HG02938 (cell line): ENCODE measurements around the gene OPA1.

Experiments used
- ATAC-seq: cut with Tn5 transposase; IDR thresholded peaks from one replicate; pipeline ENCODE4 v1.9.1; 2021; ENCODE audit warnings: mild to moderate bottlenecking, moderate library complexity; ENCODE audit not compliant: unreplicated experiment

Gene OPA1

DNA sequence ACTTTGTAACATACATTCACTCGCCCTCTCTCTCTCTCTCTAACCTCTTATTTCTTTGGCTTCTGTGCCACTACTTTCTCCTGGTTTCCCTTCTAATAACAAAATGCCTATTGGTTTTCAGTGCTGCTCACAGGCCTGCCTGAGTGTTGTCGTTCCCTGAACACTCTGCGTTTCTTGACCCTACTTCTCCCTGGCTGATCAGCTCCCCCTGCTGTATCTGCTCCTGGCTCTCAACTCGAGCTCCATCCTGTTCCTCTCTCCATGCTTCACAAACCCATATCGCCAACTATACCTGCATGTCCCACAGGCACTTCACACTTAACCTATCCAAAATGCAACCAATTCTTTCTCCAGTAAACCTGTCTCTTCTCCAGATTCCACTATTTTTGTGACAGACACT lies 111.4 kb downstream of the OPA1 start:
- no peak for ATAC-seq

- ATAC-seq = no peak
Measured at GRCh38 chr3:193708270-193708669, 115.3 kb downstream of the OPA1 start.

GRCh38 chr3:193710286-193711165 lies 117.5 kb downstream of the OPA1 start:
- no peak for ATAC-seq

GRCh38 chr3:193711166-193711485 lies 118.1 kb downstream of the OPA1 start:
- ATAC-seq = no peak

DNA sequence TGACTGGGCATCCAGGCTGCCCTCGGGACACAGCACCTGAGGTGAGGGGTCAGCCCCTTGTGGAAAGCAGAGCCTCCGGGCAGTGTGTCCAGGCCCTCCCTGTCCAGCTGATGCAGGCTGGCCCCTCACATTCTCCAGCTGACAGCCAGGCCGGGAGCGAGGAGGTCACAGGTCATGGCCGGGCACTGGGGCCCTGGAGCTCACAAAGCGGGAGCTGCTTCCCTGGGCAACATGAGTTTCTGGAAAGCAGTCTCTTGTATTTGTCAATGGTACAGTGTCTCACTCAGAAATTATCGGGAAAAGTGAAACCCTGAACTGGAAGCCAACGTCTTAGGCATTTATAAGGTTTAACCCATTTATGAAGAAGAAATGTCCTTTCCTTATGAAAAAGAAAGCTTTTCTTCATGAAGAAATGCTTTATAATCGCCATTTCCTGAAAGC lies 118.5 kb downstream of the OPA1 start:
- no peak for ATAC-seq

DNA sequence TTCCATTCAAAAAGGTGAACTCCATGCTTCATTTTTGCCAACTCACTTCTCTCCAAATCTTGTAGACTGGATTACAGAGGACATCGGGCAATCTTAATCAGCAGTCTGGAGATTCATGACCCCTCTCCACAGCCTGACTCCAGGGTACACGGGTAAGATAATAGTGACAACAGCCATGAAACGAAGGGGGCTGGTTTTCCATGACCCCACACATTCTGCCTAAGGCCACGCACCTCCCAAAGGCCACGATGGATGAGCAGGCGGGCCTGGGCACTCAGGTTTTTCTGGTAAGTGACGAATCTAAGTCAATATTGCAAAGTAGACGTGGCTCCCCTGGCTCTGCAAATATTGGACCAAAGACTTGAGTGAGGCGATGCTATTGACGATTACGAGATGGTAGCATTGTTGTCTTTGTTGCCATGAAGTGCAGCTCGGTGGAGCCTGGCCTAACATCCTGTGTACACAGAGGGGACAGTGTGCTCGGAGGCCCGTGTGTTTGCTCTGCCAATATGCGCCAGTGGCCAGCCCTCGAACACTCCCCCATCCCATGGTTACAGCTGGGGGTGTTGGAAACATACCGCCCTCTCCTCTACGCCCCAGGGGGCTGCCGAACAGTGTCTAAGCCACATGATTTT lies 119.1 kb downstream of the OPA1 start:
- no peak for ATAC-seq

- no peak for ATAC-seq
Measured at GRCh38 chr3:193712938-193713337, 119.9 kb downstream of the OPA1 start.

GRCh38 chr3:193714523-193715137 lies 121.6 kb downstream of the OPA1 start:
- no peak for ATAC-seq

DNA sequence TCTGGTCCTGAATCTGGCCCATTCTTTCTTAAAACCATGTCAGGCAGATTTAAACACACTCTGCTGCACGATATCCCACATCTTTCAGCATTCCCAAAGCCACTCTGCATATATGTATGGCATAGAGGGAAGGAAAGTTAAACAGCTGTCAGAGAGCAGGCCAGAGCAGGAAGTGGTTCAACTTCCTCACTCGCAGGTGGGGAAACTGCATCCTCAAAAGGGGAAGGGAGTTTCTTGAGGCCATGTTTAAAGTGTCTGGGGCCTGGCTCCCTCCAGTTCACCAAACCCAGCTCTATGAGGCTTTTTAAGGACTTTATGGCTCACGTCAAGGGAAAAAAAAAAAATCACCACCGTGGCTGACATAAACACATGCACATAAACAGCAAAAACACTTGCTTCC lies 123.1 kb downstream of the OPA1 start:
- ATAC-seq = no peak

DNA sequence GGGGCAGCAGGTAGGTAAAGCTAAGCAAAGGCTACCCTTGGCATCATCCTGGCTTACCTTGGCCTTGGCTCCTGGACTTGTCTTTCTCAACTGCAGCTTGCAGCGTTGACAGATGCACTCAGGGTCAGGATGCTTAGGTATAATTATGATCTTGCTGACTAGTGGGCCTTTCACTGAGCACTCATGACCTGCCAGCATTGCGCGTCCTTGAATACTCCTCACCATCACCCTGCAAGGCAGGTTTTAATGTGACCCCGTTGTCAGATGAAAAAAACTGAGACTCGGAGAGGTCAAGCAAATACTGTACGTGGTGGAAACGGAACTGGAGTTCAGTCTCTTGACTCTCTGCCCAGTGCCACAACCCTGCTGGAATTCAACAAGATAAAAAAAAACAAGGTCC lies 126.7 kb downstream of the OPA1 start:
- no peak for ATAC-seq

GRCh38 chr3:193720169-193720568 lies 127.2 kb downstream of the OPA1 start:
- no peak for ATAC-seq

GRCh38 chr3:193722566-193722965 lies 129.6 kb downstream of the OPA1 start:
- no peak for ATAC-seq

- no peak for ATAC-seq
Measured at GRCh38 chr3:193727089-193727488, 134.1 kb downstream of the OPA1 start.

DNA sequence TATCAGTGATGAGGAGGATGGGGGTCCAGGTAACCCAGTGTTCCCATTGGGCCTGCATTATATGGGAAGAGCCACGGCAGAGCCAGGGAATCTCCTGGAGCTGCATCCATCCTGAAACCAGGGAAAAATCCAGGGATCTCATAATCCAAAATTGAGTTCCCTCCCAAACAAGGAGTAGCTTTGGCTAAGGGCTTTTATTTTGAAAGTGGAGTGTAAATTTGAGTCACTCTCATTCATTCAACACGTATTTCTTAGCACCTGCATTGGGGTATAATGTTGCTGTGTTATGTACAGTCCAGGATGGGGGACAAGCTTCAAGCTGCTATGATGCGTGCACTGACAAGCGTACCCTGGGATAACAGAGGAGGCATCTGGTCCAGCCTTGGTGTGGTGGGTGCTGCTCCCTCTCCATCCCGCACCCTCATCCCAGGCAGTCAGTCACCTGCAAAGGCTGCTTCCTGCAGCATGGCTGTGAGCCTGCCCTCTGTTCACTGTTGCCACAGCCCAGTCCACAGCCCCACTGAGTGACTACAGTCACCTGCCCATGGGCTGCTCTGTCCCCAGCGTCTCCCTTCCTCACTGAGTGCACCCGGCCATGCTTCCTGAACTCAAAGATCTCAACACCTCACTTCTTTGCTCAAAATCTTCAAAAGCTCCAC lies 135.6 kb downstream of the OPA1 start:
- no peak for ATAC-seq

DNA sequence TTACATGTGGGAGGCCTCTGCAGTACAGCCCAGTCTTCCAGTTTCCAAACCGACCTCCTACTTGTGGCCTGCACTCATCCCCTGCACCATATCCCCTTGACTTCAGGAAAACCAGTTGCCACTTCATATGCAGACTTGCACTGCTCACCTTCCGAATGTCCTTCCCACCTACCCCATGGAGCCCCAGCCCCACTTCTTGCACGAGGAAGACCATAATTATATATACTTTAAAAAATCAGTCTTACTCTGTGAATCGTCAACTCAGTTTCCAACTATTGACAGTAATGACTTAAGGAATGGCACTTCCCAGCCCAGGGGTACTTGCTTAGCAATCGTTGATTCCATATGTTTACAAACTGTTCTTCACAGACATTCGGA lies 136.1 kb downstream of the OPA1 start:
- no peak for ATAC-seq

GRCh38 chr3:193729601-193730000 lies 136.6 kb downstream of the OPA1 start:
- no peak for ATAC-seq

GRCh38 chr3:193730511-193730910 lies 137.5 kb downstream of the OPA1 start:
- no peak for ATAC-seq

- no peak for ATAC-seq
Measured at GRCh38 chr3:193730976-193731375, 138.0 kb downstream of the OPA1 start.

DNA sequence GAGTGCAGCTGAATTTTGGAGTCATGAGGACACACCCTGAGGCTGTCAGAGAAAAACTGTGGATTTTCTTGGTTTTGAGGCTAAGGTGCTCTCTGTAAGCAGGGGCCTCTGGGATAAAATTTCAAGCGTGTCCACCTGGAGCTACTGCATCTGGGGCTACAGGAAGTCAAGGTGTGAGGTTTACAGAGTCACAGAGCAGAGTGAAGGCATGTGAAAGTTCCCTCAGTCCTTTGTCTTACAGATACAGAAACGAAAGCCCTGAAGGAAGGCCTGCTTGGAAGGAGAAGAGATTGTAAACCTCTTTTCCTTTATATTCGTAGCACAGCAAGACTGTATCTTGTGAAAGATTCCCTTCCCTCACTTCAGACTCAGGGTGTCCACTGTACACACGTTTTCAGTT lies 138.6 kb downstream of the OPA1 start:
- ATAC-seq = no peak

DNA sequence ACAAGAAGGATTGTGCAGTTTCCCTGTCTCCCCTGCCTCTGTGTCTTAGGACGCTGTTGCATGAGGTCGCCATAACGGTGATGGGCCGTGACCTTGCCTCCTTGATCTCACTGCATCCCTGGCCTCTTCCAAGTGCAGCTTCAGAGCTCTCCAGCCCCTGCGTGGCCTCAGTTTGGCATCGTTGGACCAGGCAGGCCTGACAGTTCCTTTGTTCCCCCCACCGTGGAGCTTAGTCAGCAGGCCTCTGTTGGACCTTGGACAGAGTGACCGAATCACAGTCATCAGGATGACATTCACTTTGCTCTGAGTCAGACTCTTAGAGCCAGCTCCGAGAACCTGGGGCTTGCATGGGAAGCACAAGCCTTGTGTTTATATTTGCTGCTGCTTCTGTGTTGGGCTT lies 139.4 kb downstream of the OPA1 start:
- no peak for ATAC-seq

- ATAC-seq = no peak
Measured at GRCh38 chr3:193732827-193733226, 139.8 kb downstream of the OPA1 start.
